GM19193 (cell line): ENCODE measurements around the gene XPO4.

Experiments used
- POLR2A ChIP-seq: IDR thresholded peaks from 4 replicates; pipeline ENCODE4 v1.6.1; 2011; ENCODE audit not compliant: insufficient read depth, insufficient read length; ENCODE audit errors: extremely low read depth

Gene XPO4

DNA sequence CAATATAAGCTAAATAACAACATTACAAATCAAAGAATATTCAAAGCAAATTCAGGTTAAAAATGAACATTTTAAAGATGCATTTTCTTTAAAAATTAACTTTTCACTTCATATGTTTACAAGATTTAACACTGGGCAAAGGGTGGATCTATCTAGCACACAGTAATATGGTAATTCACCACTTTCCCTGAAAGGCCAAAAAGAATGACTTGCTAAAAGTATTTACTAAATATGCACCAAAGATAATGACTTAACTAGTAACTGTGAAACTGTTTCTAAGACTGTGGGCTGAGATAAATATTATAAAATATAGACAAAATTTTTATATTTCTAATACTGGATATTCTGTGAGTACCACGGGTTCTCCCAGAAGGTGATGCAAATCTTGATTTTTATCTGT, 124.2 kb downstream of the XPO4 start:
- no peak for TF ChIP-seq POLR2A

DNA sequence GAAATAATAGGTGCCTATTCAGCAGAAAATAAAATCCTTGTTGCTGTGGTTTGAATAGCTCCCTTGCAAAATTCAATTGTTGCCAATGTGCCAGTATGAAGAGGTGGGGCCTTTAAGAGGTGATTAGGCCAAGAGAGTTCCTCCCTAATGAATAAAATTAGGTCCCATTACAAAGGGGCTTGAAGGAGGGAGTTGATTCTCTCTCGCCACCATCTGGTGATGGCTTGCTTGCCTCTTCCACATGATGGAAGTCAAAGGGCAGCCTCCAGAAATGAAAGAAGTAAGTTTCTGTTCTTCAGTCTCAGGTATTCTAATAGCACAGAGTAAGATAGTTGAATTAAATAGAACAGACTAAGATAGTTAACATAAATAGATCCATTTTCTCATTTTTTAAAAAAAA, 125.8 kb downstream of the XPO4 start:
- TF ChIP-seq POLR2A, result no peak

DNA sequence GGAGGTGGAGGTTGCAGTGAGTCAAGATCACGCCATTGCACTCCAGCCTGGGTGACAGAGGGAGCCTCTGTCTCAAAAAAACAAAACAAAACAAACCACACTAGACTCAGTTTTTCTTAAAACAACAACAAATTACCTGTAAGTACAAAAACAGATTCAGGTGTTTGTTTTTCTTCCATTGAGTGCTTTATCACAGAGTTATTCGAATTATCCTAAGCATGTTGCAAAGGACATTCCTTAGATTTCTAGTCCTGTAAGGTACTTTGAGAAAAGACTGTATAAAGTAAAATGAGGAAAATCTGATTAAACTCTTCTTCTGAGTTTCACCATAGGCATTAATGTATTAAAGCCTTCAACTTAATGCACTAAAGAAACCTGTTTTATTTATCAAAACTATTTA, 126.6 kb downstream of the XPO4 start:
- no peak for TF ChIP-seq POLR2A

DNA sequence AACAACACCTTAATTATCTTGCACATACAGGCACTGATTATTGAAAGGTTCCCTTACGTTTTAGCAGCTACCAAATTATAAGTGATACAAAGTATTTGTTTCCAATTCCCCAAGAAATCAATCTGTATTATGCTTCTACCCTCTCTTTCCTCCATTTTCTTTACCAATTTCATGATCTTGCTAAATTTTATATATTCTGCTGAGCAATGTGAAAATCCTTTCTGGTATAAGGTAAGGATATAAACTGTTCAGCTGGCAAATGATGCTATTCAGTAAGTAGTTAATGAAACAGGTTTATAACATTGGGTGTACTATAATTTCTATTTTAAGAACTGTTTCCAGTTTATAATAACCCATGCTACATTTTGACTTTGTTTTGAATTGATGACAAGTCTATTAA, 127.8 kb downstream of the XPO4 start:
- TF ChIP-seq POLR2A, result no peak

DNA sequence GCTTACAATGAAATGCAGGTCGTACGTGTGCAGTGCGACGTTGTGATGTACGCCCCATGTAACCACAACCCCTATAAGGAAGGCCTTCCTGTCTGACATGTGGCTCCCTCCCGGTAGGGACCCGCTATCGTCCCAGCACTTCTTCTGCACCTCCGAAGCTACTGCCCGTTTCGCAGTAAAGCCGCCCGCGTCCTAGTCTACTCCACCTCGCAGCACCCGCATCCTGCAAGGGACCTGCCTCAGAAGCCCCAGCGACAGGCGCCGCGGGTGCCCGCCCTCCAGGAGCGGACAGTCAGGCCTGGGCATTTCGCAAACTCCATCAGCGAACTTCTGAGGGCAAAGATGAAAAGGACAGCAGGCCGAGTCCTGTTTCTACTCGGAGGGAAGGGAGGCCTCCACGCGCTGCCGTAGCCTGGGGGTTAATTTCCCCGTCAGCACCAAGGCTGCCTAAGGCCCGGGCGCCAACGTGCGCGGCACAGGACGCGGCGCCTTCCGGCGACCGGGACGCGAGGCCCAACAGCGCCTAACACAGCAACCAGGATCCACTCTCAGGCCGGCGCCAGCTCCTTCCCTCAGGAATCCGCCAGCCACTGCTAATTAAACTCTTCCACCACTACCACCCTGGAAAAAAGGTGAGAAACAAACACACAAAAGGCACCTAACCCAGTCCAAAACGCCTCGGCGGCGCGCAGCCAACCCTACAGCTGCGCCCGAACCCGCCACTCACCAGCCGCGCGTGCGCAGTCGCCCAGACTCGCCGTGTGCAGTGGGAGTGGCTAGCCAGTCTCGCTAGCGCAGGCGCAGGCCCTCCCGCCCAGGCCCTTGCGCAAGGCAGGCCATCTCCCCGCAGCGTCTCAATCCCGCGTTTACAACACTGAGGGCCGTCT, 129.1 kb downstream of the XPO4 start, which contains the start of gene EEF1AKMT1:
EEF1AKMT1 (minus strand) TSS at position 768 of the 887 bp plus-strand sequence. CDS start 16,363 bp downstream, outside the sequence.
- TF ChIP-seq POLR2A, result peak; percentile 91

DNA sequence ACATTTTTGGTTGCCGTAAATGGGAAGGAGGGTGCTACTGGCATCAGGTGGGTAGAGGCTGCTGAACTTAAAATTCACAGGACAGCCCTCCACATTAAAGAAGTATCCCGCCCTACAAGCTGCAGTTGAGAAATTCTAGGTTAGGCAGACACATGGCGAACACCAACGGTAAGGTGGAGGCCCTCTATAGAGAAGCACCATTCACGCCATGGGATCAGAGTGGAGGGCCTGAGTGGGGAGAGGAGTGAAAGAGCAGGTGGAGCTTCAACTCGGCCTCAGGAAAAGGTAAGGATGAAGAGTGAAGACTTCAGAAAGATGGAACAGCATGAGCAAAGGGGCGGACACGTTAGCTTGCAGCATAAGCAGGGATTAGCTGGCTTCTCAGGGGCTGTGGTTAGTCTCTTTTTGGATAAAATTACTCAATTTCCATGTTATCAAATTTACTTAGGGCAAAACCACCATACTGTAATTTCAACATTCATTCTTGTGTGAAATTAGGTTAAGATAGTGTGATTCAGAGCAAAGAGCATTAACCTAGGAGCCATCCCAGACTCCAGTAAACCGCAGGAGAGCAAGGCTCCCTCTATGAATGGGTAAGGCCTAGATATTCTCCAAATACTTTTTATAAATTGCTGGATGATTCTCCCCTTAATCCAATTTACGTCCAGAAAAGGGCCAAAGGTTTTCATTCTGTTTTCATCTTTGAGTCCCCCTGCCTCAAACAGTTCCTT, 130.0 kb downstream of the XPO4 start:
- no peak for TF ChIP-seq POLR2A

DNA sequence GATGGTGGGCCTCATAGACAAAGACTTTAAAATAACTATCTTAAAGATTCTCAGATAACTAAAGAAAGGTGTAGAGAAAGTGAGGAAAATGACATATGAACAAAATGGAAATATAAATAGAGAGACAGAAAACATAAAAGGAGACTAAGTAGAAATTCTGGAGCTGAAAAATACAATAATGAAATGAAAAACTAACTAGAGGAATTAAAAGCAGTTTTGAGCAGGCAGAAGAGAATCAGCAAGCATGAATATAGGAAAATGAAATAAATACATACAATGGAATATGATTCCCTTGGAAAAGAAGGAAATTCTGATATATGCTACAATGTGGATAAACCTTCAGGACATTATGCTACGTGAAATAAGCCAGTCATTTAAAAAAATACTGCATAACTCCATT, 132.7 kb downstream of the XPO4 start:
- TF ChIP-seq POLR2A, result no peak

DNA sequence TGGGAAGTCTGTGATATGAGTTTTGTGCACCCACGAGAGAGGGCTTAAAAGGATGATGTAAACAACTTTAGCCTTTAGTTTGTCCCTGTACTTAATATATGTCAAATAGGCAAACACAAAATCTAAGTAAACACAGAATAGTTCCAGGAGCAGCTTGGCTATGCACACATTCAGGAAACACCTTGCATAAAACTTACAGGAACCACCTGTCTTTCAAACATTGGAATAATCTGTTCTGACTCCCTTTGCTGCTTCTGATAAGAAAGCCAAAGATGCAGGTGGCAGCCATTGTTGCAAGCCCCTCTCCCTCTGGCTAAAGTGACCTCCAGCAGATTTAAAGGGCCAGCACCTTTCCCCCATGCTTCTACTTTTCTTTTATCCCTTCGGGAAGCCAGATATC, 133.5 kb downstream of the XPO4 start:
- TF ChIP-seq POLR2A, result no peak

DNA sequence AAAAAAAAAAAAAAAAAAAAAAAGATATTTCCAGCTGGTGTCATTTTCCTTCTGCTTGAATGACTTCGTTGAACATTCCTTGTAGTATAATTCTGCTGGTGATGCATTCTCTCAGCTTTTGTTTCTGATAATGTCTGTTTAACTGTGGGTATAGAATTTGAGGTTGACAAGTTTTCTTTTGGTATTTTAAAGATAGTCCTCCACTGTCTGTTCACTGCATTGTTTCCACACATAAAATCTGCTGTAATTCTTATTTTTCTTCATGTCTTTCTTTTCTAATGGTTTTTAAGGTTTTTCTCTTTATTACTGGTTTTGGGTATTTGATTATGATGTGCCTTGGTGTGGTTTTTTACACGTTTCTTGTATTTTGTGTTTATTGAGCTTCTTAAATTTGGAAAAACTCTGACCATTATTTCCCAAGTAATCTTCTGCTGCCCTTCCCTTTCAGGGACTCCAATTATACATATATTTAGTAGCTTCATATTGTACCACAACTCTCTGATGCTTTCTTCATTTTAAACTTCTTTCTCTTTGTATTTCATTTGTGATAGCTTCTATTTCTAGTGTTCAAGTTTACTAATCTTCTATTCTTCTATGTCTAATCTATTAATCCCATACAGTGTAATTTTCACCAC, 135.1 kb downstream of the XPO4 start:
- TF ChIP-seq POLR2A, result no peak

DNA sequence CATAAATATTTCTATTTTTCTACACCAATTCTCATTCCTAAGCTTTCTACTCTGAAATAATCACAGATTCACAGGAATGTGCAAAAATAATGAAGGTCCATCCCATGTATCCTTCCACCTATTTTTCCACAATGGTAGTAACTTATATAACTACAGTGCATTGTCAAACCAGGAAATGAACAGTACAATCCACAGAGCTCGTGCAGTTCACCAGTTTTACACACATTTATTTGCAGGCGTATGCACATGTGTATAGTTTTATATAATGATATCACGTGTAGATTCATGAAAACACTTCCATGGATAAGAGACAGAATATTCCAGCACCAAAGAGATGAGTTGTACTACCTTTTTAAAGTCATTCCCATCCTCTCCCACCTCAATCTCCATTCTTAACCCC, 141.7 kb downstream of the XPO4 start:
- no peak for TF ChIP-seq POLR2A

DNA sequence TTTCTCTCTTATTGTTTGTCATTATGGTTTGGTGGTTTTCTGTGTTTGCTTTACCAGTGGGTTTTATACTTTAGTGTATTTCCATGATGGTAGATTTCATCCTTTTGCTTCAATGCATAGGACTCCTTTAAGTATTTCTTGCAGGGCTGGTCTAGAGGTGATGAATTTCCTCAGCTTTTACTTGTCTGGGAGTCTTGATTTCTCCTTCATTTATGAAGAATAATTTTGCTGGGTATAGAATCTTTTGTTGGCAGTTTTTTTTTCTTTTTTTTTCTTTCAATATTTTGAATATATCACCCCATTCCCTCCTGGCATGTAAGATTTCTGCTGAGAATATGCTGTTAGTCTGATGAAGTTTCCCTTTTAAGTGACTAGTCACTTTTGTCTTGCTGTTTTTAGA, 148.5 kb downstream of the XPO4 start:
- no peak for TF ChIP-seq POLR2A

DNA sequence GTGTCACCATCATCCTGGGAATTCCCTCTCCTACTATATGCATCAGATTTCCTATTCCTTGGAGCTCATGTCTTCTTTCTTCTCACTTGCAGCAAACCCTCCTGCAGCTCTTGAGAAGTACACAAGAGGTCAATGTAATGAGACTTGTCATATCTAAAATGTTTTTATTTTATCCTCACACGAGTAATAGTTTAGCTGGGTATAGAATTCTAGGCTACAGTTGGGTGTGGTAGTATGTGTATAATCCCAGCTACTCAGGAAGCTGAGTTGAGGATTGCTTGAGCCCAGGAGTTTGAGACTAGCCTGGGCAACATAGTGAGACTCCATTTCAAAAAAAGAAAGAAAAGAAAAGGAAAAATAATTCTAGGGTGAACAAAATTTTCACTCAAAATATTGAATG, 153.2 kb downstream of the XPO4 start:
- TF ChIP-seq POLR2A, result no peak

DNA sequence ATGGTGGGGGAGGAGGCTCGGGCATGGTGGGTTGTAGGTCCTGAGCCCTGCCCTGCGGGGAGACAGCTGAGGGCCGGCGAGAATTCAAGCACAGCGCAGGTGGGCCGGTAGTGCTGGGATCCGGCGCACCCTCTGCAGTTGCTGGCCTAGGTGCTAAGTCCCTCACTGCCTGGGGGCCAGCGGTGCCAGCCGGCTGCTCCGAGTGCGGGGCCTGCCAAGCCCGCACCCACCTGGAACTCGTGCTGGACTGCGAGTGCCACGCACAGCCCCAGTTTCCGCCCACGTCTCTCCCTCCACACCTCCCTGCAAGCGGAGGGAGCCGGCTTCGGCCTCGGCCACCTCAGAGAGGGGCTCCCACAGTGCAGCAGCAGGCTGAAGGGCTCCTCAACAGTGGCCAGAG, 162.5 kb downstream of the XPO4 start:
- no peak for TF ChIP-seq POLR2A

DNA sequence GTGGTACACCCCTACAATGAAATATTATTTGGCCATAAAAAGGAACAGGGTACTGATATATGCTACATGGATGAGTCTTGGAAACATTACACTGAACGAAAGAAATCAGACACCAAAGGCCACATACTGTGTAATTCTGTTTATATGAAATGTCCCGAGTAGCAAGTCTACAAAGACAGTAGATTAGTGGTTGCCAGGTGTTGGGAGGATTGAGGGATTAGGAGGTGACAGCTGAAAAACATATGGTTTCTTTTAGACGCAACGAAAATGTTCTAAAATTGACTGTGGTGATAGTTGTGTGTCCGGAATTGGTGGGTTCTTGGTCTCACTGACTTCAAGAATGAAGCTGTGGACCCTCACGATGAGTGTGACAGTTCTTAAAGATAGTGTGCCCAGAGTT, 163.9 kb downstream of the XPO4 start:
- TF ChIP-seq POLR2A, result no peak
